H1 (cell line): ENCODE data around the gene SMS. TPM values are rescaled to one million over a fixed set of nuclear protein-coding genes. Genes with fewer than 3 reads are reported as not detected.

Experiments
- CTCF ChIA-PET: fragments of 300-600 bp; sonication (Branson Sonifier 250); formaldehyde crosslinking; loops from one replicate; lab custom pipeline; 2021; ENCODE audit not compliant: partially characterized antibody; lab: Charles Lee
- POLR2A ChIA-PET: fragments of 300-600 bp; sonication (Branson Sonifier 250); formaldehyde crosslinking; loops from one replicate; lab custom pipeline; 2021; ENCODE audit warnings: inconsistent platforms; ENCODE audit not compliant: partially characterized antibody; lab: Charles Lee
- DNase-seq, 2 experiments: peaks; one replicate each; pipeline versions ENCODE4 v3.0.0 to v3.0.0-alpha.2; 2010 to 2022; ENCODE audit warnings: low spot score in 2 of 2, low read depth in 1 of 2, mixed read lengths in 1 of 2
- FAIRE-seq: peaks from 2 replicates; lab custom pipeline; 2011; peaks lifted over from hg19 to GRCh38; lab: Jason Lieb, UNC
- H2AFZ ChIP-seq: 2 replicates; pipeline ENCODE4 v1.8.1; 2012; ENCODE audit warnings: low read length, inconsistent platforms
- H2AK5ac ChIP-seq: 2 replicates; pipeline ENCODE4 v1.6.1; 2013; ENCODE audit warnings: low read depth, low read length
- H2BK120ac ChIP-seq: replicated peaks from 2 replicates; pipeline ENCODE3; 2013; ENCODE audit warnings: low read depth, low read length, inconsistent platforms
- H2BK12ac ChIP-seq: 2 replicates; pipeline ENCODE4 v1.6.1; 2013; ENCODE audit warnings: low read depth, low read length
- H2BK15ac ChIP-seq: 2 replicates; pipeline ENCODE4 v1.6.1; 2013; ENCODE audit warnings: low read length
- H2BK20ac ChIP-seq: 2 replicates; pipeline ENCODE4 v1.6.1; 2013; ENCODE audit warnings: low read length
- H2BK5ac ChIP-seq: 2 replicates; pipeline ENCODE4 v1.6.1; 2013; ENCODE audit warnings: low read depth, low read length
- H3K14ac ChIP-seq: 2 replicates; pipeline ENCODE4 v1.6.1; 2013; ENCODE audit warnings: inconsistent platforms; ENCODE audit not compliant: insufficient read length
- H3K18ac ChIP-seq: 2 replicates; pipeline ENCODE4 v1.6.1; 2013; ENCODE audit warnings: low read length; ENCODE audit errors: extremely low read depth
- H3K23ac ChIP-seq: 2 replicates; pipeline ENCODE4 v1.6.1; 2013; ENCODE audit warnings: inconsistent platforms; ENCODE audit not compliant: insufficient read length
- H3K23me2 ChIP-seq: 2 replicates; pipeline ENCODE4 v1.6.1; 2013; ENCODE audit warnings: low read depth, low read length
- H3K27ac ChIP-seq: 2 replicates; pipeline ENCODE4 v1.6.1; 2011; ENCODE audit warnings: low read depth, low read length, inconsistent platforms
- H3K27me3 ChIP-seq, 4 experiments: replicated peaks in 1 of 4; 1 replicate in 1 of 4; 2 replicates in 3 of 4; pipeline versions ENCODE4 v1.6.1 to v1.8.1; 2011 to 2013; ENCODE audit warnings: low read length in 3 of 4, mild to moderate bottlenecking in 3 of 4, inconsistent platforms in 2 of 4, mixed read lengths in 2 of 4, moderate library complexity in 1 of 4; ENCODE audit not compliant: control insufficient read depth in 3 of 4, insufficient read depth in 3 of 4; ENCODE audit errors: extremely low read depth in 1 of 4
- H3K36me3 ChIP-seq, 4 experiments: 2 replicates each; pipeline versions ENCODE4 v1.6.1 to v1.8.1; 2011 to 2013; ENCODE audit warnings: mild to moderate bottlenecking in 4 of 4, low read length in 3 of 4, moderate library complexity in 2 of 4, control low read depth in 1 of 4, inconsistent platforms in 1 of 4; ENCODE audit not compliant: insufficient read depth in 4 of 4, control insufficient read depth in 2 of 4
- H3K4ac ChIP-seq: replicated peaks from 2 replicates; pipeline ENCODE3; 2013; ENCODE audit warnings: low read length, low read depth, mixed read lengths, inconsistent platforms; ENCODE audit not compliant: insufficient read length
- H3K4me1 ChIP-seq, 4 experiments: replicated peaks in 1 of 4; 1 replicate in 1 of 4; 2 replicates in 3 of 4; pipeline versions ENCODE4 v1.6.1 to v1.8.1; 2011 to 2013; ENCODE audit warnings: low read length in 3 of 4, inconsistent platforms in 2 of 4, mixed read lengths in 1 of 4; ENCODE audit not compliant: insufficient read depth in 4 of 4, control insufficient read depth in 3 of 4
- H3K4me2 ChIP-seq, 2 experiments: 2 replicates each; pipeline versions ENCODE4 v1.6.1 to v1.8.1; 2011 to 2013; ENCODE audit warnings: low read depth in 2 of 2, low read length in 2 of 2, control low read depth in 1 of 2, inconsistent platforms in 1 of 2, mild to moderate bottlenecking in 1 of 2; ENCODE audit not compliant: insufficient read depth in 1 of 2
- H3K4me3 ChIP-seq, 4 experiments: fragments of 200-600, 300-600 bp in 1 of 4; sonication (generic), shearing (Covaris generic), sonication (Bioruptor Twin) in 1 of 4; 2 replicates each; pipeline versions ENCODE4 v1.5.1 to v1.8.1; 2011 to 2016; ENCODE audit warnings: low read length in 4 of 4, low read depth in 3 of 4, control low read depth in 2 of 4, inconsistent platforms in 2 of 4, mild to moderate bottlenecking in 2 of 4, mixed read lengths in 1 of 4, moderate library complexity in 1 of 4; ENCODE audit not compliant: insufficient read depth in 2 of 4; ENCODE audit errors: extremely low read depth in 1 of 4
- H3K56ac ChIP-seq: replicated peaks from 2 replicates; pipeline ENCODE3; 2013; ENCODE audit warnings: low read depth, mild to moderate bottlenecking, mixed read lengths, low read length, inconsistent platforms; ENCODE audit not compliant: insufficient read length
- H3K79me1 ChIP-seq: 2 replicates; pipeline ENCODE4 v1.6.1; 2013; ENCODE audit warnings: low read depth, low read length, control low read depth
- H3K79me2 ChIP-seq, 2 experiments: 2 replicates each; pipeline versions ENCODE4 v1.6.1 to v1.8.1; 2012 to 2013; ENCODE audit warnings: low read length in 2 of 2, mild to moderate bottlenecking in 2 of 2, inconsistent platforms in 1 of 2; ENCODE audit not compliant: insufficient read depth in 2 of 2, control insufficient read depth in 1 of 2
- H3K9ac ChIP-seq, 4 experiments: replicated peaks in 1 of 4; 1 replicate in 1 of 4; 2 replicates in 3 of 4; pipeline versions ENCODE4 v1.6.1 to v1.8.1; 2011 to 2013; ENCODE audit warnings: low read depth in 3 of 4, low read length in 3 of 4, control low read depth in 2 of 4, mild to moderate bottlenecking in 2 of 4, moderate library complexity in 2 of 4, inconsistent platforms in 1 of 4; ENCODE audit errors: extremely low read depth in 1 of 4
- H3K9me3 ChIP-seq, 2 experiments: 2 replicates each; pipeline versions ENCODE4 v1.6.1 to v1.8.1; 2012 to 2013; ENCODE audit warnings: mild to moderate bottlenecking in 2 of 2, moderate library complexity in 2 of 2, control low read depth in 1 of 2, inconsistent platforms in 1 of 2, low read depth in 1 of 2, low read length in 1 of 2, mixed read lengths in 1 of 2; ENCODE audit not compliant: insufficient read depth in 2 of 2
- H4K20me1 ChIP-seq, 2 experiments: replicated peaks in 1 of 2; 2 replicates each; pipeline versions ENCODE3 to v1.8.1; 2011 to 2013; ENCODE audit warnings: inconsistent platforms in 2 of 2, low read length in 2 of 2, mild to moderate bottlenecking in 1 of 2; ENCODE audit not compliant: insufficient read depth in 2 of 2, control insufficient read depth in 1 of 2
- H4K5ac ChIP-seq: 2 replicates; pipeline ENCODE4 v1.6.1; 2013; ENCODE audit warnings: low read length, low read depth, mixed read lengths, inconsistent platforms; ENCODE audit not compliant: insufficient read length
- H4K8ac ChIP-seq: 2 replicates; pipeline ENCODE4 v1.8.0; 2013; ENCODE audit warnings: mild to moderate bottlenecking, moderate library complexity, low read length, inconsistent platforms; ENCODE audit not compliant: insufficient read depth; ENCODE audit errors: extremely low read depth
- H4K91ac ChIP-seq: replicated peaks from 2 replicates; pipeline ENCODE3; 2013; ENCODE audit warnings: low read length, mixed read lengths, inconsistent platforms; ENCODE audit not compliant: insufficient read length
- BACH1 ChIP-seq: IDR thresholded peaks from 2 replicates; pipeline ENCODE4 v1.6.1; 2012; ENCODE audit warnings: low read length, improper control_type of control experiment
- BCL11A ChIP-seq, 2 experiments: IDR thresholded peaks; one replicate each; pipeline ENCODE4 v1.6.1; 2011; ENCODE audit warnings: low read depth in 2 of 2, low read length in 2 of 2, mild to moderate bottlenecking in 2 of 2
- BRCA1 ChIP-seq: IDR thresholded peaks from 2 replicates; pipeline ENCODE4 v1.6.1; 2012; ENCODE audit warnings: low read depth, low read length, improper control_type of control experiment
- CHD1 ChIP-seq: IDR thresholded peaks from 2 replicates; pipeline ENCODE4 v1.6.1; 2012; ENCODE audit warnings: low read depth, low read length, improper control_type of control experiment
- EP300 ChIP-seq, 2 experiments: IDR thresholded peaks; 1 replicate in 1 of 2; 2 replicates in 1 of 2; pipeline ENCODE4 v1.6.1; 2011 to 2012; ENCODE audit warnings: low read depth in 2 of 2, low read length in 2 of 2, mild to moderate bottlenecking in 2 of 2, borderline replicate concordance in 1 of 2, inconsistent platforms in 1 of 2, moderate library complexity in 1 of 2
- JUN ChIP-seq: IDR thresholded peaks from 2 replicates; pipeline ENCODE4 v1.6.1; 2011; ENCODE audit warnings: low read depth, mild to moderate bottlenecking, improper control_type of control experiment, low read length
- KDM1A ChIP-seq: fragments of 200-600, 300-600 bp; sonication (generic); IDR thresholded peaks from 2 replicates; pipeline ENCODE4 v1.7.1; 2016; ENCODE audit warnings: mild to moderate bottlenecking, low read length, borderline replicate concordance
- MAFK ChIP-seq: IDR thresholded peaks from 2 replicates; pipeline ENCODE4 v1.6.1; 2012; ENCODE audit warnings: low read depth, mild to moderate bottlenecking, improper control_type of control experiment, low read length
- NRF1 ChIP-seq: IDR thresholded peaks from 2 replicates; pipeline ENCODE4 v1.6.1; 2011; ENCODE audit warnings: mild to moderate bottlenecking, low read depth, low read length, improper control_type of control experiment
- POLR2AphosphoS5 ChIP-seq: IDR thresholded peaks from 2 replicates; pipeline ENCODE4 v1.6.1; 2011; ENCODE audit warnings: low read depth, low read length
- RBBP5 ChIP-seq: IDR thresholded peaks from 2 replicates; pipeline ENCODE4 v1.7.1; 2012; ENCODE audit warnings: low read depth, mild to moderate bottlenecking, inconsistent platforms, low read length, moderate library complexity, borderline replicate concordance
- SIN3A ChIP-seq, 2 experiments: IDR thresholded peaks in 1 of 2; conservative IDR thresholded peaks in 1 of 2; 2 replicates each; pipeline ENCODE4 v1.6.1; 2011 to 2012; ENCODE audit warnings: low read length in 2 of 2, improper control_type of control experiment in 1 of 2, low read depth in 1 of 2, mild to moderate bottlenecking in 1 of 2
- WGBS, 2 experiments: shearing (Covaris generic) in 1 of 2; methylation state at CpG; one replicate each; pipeline versions ENCODE4 v1.1.6 to v1.1.7; 2013 to 2015; ENCODE audit warnings: low lambda C conversion rate in 2 of 2, mixed read lengths in 2 of 2, inconsistent platforms in 1 of 2, low coverage in 1 of 2, missing lambda C conversion rate in 1 of 2; ENCODE audit not compliant: insufficient replicate concordance in 2 of 2, insufficient coverage in 1 of 2, insufficient read length in 1 of 2; ENCODE audit errors: extremely low coverage in 1 of 2, missing lambda C conversion rate in 1 of 2; 5-methylcytosine and 5-hydroxymethylcytosine counted together
- polyA plus RNA-seq, 7 experiments: library from polyadenylated mRNA; depleted of rRNA in 3 of 7; stranded (reverse) in 5 of 7; unstranded in 2 of 7; fragments of >200 nt in 5 of 7; fragments of 200-250 nt in 2 of 7; gene quantifications; 1 replicate in 5 of 7; 2 replicates in 1 of 7; 4 replicates in 1 of 7; pipeline versions ENCODE4 v1.2.1 to v1.2.3, GENCODE V29; 2011 to 2013; ENCODE audit warnings: missing spikeins in 2 of 7, mixed read lengths in 2 of 7
- total RNA-seq: library from RNA; stranded (reverse); fragmentation: NEBNext Ultra II Directional; extraction: Animal tissue kit (Norgen Biotek cat#: 25700); gene quantifications from 2 replicates; pipeline ENCODE4 v1.2.1, GENCODE V29; 2021

SMS gene
- total and polyA plus RNA-seq, 2 of the 8 experiments (the other 6 are each of a cell fraction or from before 2014, with no cell fraction given), result 66.3 to 256 TPM

DNA sequence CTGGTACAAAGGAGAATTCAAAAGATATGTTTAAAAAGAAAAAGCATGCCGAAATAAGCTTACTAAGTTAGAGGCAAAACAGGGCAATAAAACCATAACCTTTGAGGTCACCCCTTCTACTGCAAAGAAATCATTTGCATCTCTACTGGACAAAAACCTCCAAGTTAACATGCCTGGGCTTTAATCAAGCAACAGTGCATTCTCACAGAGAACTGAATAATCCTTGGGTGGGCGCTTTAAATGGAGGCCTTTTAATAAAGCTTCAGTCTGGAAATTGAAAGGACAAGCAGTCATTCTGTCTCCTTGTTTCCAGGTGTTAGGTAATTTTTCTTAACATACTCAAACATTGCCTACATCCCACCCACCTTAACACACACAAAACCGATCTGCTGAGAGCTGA is 34.6 kb upstream of the SMS start:
- H2BK5ac ChIP-seq, result no peak overlapping the region
- H3K27ac ChIP-seq, result no peak overlapping the region
- POLR2A ChIA-PET, result interaction anchor here (1.0 kb wide), 1 partner anchor 37 kb away, joined by 3 read pairs; no protein-coding TSS in a partner anchor

More for the DNA sequence above, 34.6 kb upstream of the SMS start:
- no peaks in the 10 kb centered on the region for H3K23me2 ChIP-seq
- FAIRE-seq, result no peak
- no peaks in the 10 kb centered on the region for H4K20me1 ChIP-seq
- H3K4me2 ChIP-seq, result no peak overlapping the region
- no peaks in the 10 kb centered on the region for H3K27me3 ChIP-seq
- no peak overlapping the region for H2AFZ ChIP-seq
- no peak overlapping the region for H4K8ac ChIP-seq
- no peak overlapping the region; a peak in 1 of 7 replicates for H3K9ac ChIP-seq
- no peak overlapping the region for H2BK15ac ChIP-seq
- no peak overlapping the region for H2BK20ac ChIP-seq
- H3K14ac ChIP-seq, result no peak overlapping the region
- H4K91ac ChIP-seq, result no peak overlapping the region
- DNase-seq, result no peak
- H3K18ac ChIP-seq, result no peak overlapping the region
- 76% methylated on average over 3 of the region's 3 CpGs; no CpG with 5 or more reads in 1 of the 2 experiments for WGBS, 2 experiments
- no peaks in the 10 kb centered on the region for H3K36me3 ChIP-seq
- no peak overlapping the region for H3K4me3 ChIP-seq
- H2BK12ac ChIP-seq, result no peak overlapping the region
- H3K9me3 ChIP-seq, result no peaks in the 10 kb centered on the region
- H3K23ac ChIP-seq, result no peak overlapping the region
- H3K4me1 ChIP-seq, result peaks cover 0 to 5% (median 2%) of the 10 kb centered on the region in 4 experiments; a peak in 2 of 7 replicates
- no peaks in the 10 kb centered on the region for H3K79me2 ChIP-seq
- no peak overlapping the region for H3K4ac ChIP-seq
- H4K5ac ChIP-seq, result no peak overlapping the region
- no peak overlapping the region for H2AK5ac ChIP-seq
- CTCF ChIA-PET, result no interaction called here
- no peaks in the 10 kb centered on the region for H3K79me1 ChIP-seq
- no peak overlapping the region for H3K56ac ChIP-seq
- no peak for TF ChIP-seq RBBP5
- no peak for TF ChIP-seq MAFK
- TF ChIP-seq CHD1, result no peak
- TF ChIP-seq KDM1A, result no peak
- no peak for TF ChIP-seq BACH1
- no peak for TF ChIP-seq NRF1
- TF ChIP-seq JUN, result no peak
- no peak for TF ChIP-seq SIN3A (conservative IDR thresholded peaks at IDR 0.05 in 1 of 2, IDR thresholded peaks at IDR 0.05 in 1 of 2; ENCODE audit: low read depth in 1 of 2, low read length in 2 of 2)
- TF ChIP-seq BRCA1, result no peak
- no peak for TF ChIP-seq EP300 (IDR thresholded peaks at IDR 0.05; ENCODE audit: borderline replicate concordance in 1 of 2, low read depth in 2 of 2, low read length in 2 of 2)
- TF ChIP-seq BCL11A (IDR thresholded peaks at IDR 0.05; ENCODE audit: low read depth in 2 of 2, low read length in 2 of 2), result no peak
- TF ChIP-seq POLR2AphosphoS5, result no peak
- TF ChIP-seq, all 59 proteins: peak for 0
- H2BK120ac ChIP-seq, result no peak overlapping the region
